Liver (tissue), 9 donors: ENCODE measurements around the gene TAS2R41. TPM values are rescaled to one million over a fixed set of nuclear protein-coding genes. Genes with fewer than 3 reads are reported as not detected.

Experiments
- DNase-seq: peaks from one replicate; pipeline ENCODE4 v3.0.0-alpha.2; 2017; ENCODE audit warnings: low spot score
- H3K27ac ChIP-seq, 2 donors: one replicate each; pipeline ENCODE4 v1.7.0; 2013; ENCODE audit warnings: inconsistent platforms in 2 of 2, low read length in 2 of 2, control low read depth in 1 of 2, low read depth in 1 of 2, mild to moderate bottlenecking in 1 of 2
- H3K27me3 ChIP-seq, 4 donors: one replicate each; pipeline versions ENCODE4 v1.6.1 to v1.7.0; 2013; ENCODE audit warnings: low read length in 3 of 4, inconsistent platforms in 1 of 4, mild to moderate bottlenecking in 1 of 4, moderate library complexity in 1 of 4; ENCODE audit not compliant: control insufficient read depth in 4 of 4, insufficient read depth in 4 of 4
- H3K36me3 ChIP-seq, 4 donors: one replicate each; pipeline versions ENCODE4 v1.6.1 to v1.7.0; 2013; ENCODE audit warnings: low read length in 3 of 4, mild to moderate bottlenecking in 3 of 4, low read depth in 1 of 4, moderate library complexity in 1 of 4; ENCODE audit not compliant: control insufficient read depth in 4 of 4, insufficient read depth in 3 of 4
- H3K4me1 ChIP-seq, 4 donors: one replicate each; pipeline versions ENCODE4 v1.6.1 to v1.7.0; 2013; ENCODE audit warnings: low read length in 3 of 4, mild to moderate bottlenecking in 3 of 4, moderate library complexity in 1 of 4; ENCODE audit not compliant: control insufficient read depth in 4 of 4, insufficient read depth in 4 of 4
- H3K4me3 ChIP-seq, 3 donors: one replicate each; pipeline versions ENCODE4 v1.6.1 to v1.7.0; 2013; ENCODE audit warnings: low read length in 3 of 3, control low read depth in 1 of 3, low read depth in 1 of 3, mild to moderate bottlenecking in 1 of 3
- H3K9ac ChIP-seq, 2 donors: one replicate each; pipeline ENCODE4 v1.7.0; 2013; ENCODE audit warnings: low read length in 2 of 2, mild to moderate bottlenecking in 2 of 2, moderate library complexity in 2 of 2, control low read depth in 1 of 2, low read depth in 1 of 2
- H3K9me3 ChIP-seq, 4 donors: one replicate each; pipeline versions ENCODE4 v1.6.1 to v1.7.0; 2013; ENCODE audit warnings: low read length in 3 of 4; ENCODE audit not compliant: control insufficient read depth in 4 of 4
- ATF3 ChIP-seq: IDR thresholded peaks from 2 replicates; pipeline ENCODE4 v1.6.1; 2016; ENCODE audit warnings: antibody characterized with exemption
- FOXA1 ChIP-seq: IDR thresholded peaks from 2 replicates; pipeline ENCODE4 v1.6.1; 2016; ENCODE audit warnings: antibody characterized with exemption
- GABPA ChIP-seq, 2 donors: IDR thresholded peaks in 1 of 2; conservative IDR thresholded peaks in 1 of 2; 2 replicates each; pipeline ENCODE4 v1.6.1; 2016; ENCODE audit warnings: antibody characterized with exemption in 2 of 2, mild to moderate bottlenecking in 1 of 2, moderate library complexity in 1 of 2
- HNF4A ChIP-seq, 2 donors: conservative IDR thresholded peaks; 2 replicates each; pipeline ENCODE4 v1.6.1; 2016; ENCODE audit warnings: antibody characterized with exemption in 2 of 2, mild to moderate bottlenecking in 2 of 2
- JUND ChIP-seq, 2 donors: IDR thresholded peaks; 2 replicates each; pipeline ENCODE4 v1.6.1; 2016; ENCODE audit warnings: antibody characterized with exemption in 2 of 2
- NR2F2 ChIP-seq: IDR thresholded peaks from 2 replicates; pipeline ENCODE4 v1.6.1; 2016; ENCODE audit warnings: antibody characterized with exemption
- RAD21 ChIP-seq, 2 donors: IDR thresholded peaks; 2 replicates each; pipeline ENCODE4 v1.6.1; 2016; ENCODE audit warnings: antibody characterized with exemption in 2 of 2, mild to moderate bottlenecking in 2 of 2
- REST ChIP-seq: IDR thresholded peaks from 2 replicates; pipeline ENCODE4 v1.6.1; 2016; ENCODE audit warnings: antibody characterized with exemption, mild to moderate bottlenecking
- RXRA ChIP-seq, 2 donors: IDR thresholded peaks; 2 replicates each; pipeline ENCODE4 v1.6.1; 2017 to 2018; ENCODE audit warnings: antibody characterized with exemption in 2 of 2, mild to moderate bottlenecking in 1 of 2
- SP1 ChIP-seq: IDR thresholded peaks from 2 replicates; pipeline ENCODE4 v1.6.1; 2018; ENCODE audit warnings: antibody characterized with exemption, mild to moderate bottlenecking
- TAF1 ChIP-seq: conservative IDR thresholded peaks from 2 replicates; pipeline ENCODE4 v1.6.1; 2016; ENCODE audit warnings: antibody characterized with exemption, mild to moderate bottlenecking
- YY1 ChIP-seq: IDR thresholded peaks from 2 replicates; pipeline ENCODE4 v1.6.1; 2016; ENCODE audit warnings: antibody characterized with exemption, mild to moderate bottlenecking
- WGBS: extraction: QIAGEN DNeasy Blood & Tissue Kit; methylation state at CpG from one replicate; pipeline ENCODE4 v1.1.7; 2013; 5-methylcytosine and 5-hydroxymethylcytosine counted together
- polyA plus RNA-seq, 2 donors: library from polyadenylated mRNA; stranded (reverse) in 1 of 2; unstranded in 1 of 2; fragments of 200-250 nt in 1 of 2; fragments of >200 nt in 1 of 2; fragmentation: Nextera tagmentation in 1 of 2; extraction: Ambion mirVana in 1 of 2; gene quantifications; one replicate each; pipeline versions ENCODE4 v1.2.1 to v1.2.3, GENCODE V29; 2013 to 2015
- total RNA-seq, 2 donors: library from RNA; depleted of rRNA; stranded (reverse); fragments of >200 nt; gene quantifications; one replicate each; pipeline ENCODE4 v1.2.3, GENCODE V29; 2014
- TF ChIP-seq, protein P1 (sequence below): fragments of 150-350 bp; IDR thresholded peaks from 2 replicates; pipeline ENCODE4 v1.5.1; 2017; ENCODE audit warnings: improper control_type of control experiment, low read depth, low read length; ENCODE audit not compliant: missing input control
- TF ChIP-seq, protein P2 (sequence below): IDR thresholded peaks from 2 replicates; pipeline ENCODE4 v1.6.1; 2016; ENCODE audit warnings: antibody characterized with exemption
- TF ChIP-seq, protein P3 (sequence below): IDR thresholded peaks from 2 replicates; pipeline ENCODE4 v1.6.1; 2016; ENCODE audit warnings: antibody characterized with exemption
- donor health status: healthy.
- donor health status: healthy.
- donor health status: healthy.
- donor health status: healthy.
- donor health status: healthy.

TAS2R41 gene
- total RNA-seq (under 1 TPM in 1 of 2 donors, not detected in 1; 0.25 TPM), polyA plus RNA-seq (not detected)

DNA sequence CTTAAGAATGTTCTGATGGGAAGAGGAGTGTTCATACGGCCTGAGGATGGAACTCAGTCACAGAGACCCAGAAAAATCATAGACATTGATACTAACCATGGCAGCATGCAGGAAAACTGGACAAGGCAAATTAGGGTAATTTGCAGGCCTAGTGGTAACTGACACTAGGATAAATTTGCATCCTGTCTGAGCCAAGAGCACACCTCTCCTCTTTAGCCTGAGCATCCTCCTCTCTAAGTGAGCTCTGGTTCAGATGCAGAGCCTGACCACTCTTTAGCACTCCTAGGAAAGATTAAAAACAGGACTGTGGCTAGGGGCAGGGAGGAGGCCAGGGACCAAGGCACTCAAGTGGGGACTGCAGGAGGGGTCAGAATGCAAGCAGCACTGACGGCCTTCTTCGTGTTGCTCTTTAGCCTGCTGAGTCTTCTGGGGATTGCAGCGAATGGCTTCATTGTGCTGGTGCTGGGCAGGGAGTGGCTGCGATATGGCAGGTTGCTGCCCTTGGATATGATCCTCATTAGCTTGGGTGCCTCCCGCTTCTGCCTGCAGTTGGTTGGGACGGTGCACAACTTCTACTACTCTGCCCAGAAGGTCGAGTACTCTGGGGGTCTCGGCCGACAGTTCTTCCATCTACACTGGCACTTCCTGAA is at the start of gene TAS2R41:
Gene TAS2R41 (plus strand): TSS at position 373 of the 650 bp plus-strand sequence. CDS start 0 bp downstream, at position 373.
- no peak for DNase-seq
- WGBS: 75% methylated on average over 10 of the region's 10 CpGs
- no peak within 1 kb of the TSS for H3K9ac ChIP-seq
- H3K4me3 ChIP-seq: no peak within 1 kb of the TSS
- H3K27me3 ChIP-seq: no peaks in the 10 kb centered on the region
- no peaks in the 10 kb centered on the region for H3K36me3 ChIP-seq
- no peaks in the 10 kb centered on the region for H3K4me1 ChIP-seq
- TF ChIP-seq, protein P1, sequence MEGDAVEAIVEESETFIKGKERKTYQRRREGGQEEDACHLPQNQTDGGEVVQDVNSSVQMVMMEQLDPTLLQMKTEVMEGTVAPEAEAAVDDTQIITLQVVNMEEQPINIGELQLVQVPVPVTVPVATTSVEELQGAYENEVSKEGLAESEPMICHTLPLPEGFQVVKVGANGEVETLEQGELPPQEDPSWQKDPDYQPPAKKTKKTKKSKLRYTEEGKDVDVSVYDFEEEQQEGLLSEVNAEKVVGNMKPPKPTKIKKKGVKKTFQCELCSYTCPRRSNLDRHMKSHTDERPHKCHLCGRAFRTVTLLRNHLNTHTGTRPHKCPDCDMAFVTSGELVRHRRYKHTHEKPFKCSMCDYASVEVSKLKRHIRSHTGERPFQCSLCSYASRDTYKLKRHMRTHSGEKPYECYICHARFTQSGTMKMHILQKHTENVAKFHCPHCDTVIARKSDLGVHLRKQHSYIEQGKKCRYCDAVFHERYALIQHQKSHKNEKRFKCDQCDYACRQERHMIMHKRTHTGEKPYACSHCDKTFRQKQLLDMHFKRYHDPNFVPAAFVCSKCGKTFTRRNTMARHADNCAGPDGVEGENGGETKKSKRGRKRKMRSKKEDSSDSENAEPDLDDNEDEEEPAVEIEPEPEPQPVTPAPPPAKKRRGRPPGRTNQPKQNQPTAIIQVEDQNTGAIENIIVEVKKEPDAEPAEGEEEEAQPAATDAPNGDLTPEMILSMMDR: no peak
- no peak for TF ChIP-seq YY1
- no peak for TF ChIP-seq HNF4A (conservative IDR thresholded peaks at IDR 0.05)
- TF ChIP-seq TAF1: no peak
- no peak for TF ChIP-seq RAD21 (IDR thresholded peaks at IDR 0.05)
- no peak for TF ChIP-seq SP1
- TF ChIP-seq JUND (IDR thresholded peaks at IDR 0.05): no peak
- TF ChIP-seq, protein P2, sequence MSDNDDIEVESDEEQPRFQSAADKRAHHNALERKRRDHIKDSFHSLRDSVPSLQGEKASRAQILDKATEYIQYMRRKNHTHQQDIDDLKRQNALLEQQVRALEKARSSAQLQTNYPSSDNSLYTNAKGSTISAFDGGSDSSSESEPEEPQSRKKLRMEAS: no peak
- TF ChIP-seq GABPA (IDR thresholded peaks at IDR 0.05 in 1 of 2, conservative IDR thresholded peaks at IDR 0.05 in 1 of 2): no peak
- TF ChIP-seq RXRA (IDR thresholded peaks at IDR 0.05): no peak
- TF ChIP-seq ATF3: no peak
- TF ChIP-seq FOXA1: no peak
- no peak within 1 kb of the TSS for H3K27ac ChIP-seq
- no peaks in the 10 kb centered on the region for H3K9me3 ChIP-seq

GRCh38 chr7:143429770-143430698 is 47.6 kb upstream of the TAS2R41 start:
- Histone ChIP-seq H3K36me3 (no peaks in the 10 kb centered on the region), H3K27me3 (no peaks in the 10 kb centered on the region), H3K27ac (no peak overlapping the region), H3K9me3 (no peaks in the 10 kb centered on the region), H3K9ac (no peak overlapping the region), H3K4me1 (peaks cover 1 to 17% (median 13%) of the 10 kb centered on the region in 4 donors), H3K4me3 (no peak overlapping the region)
- WGBS: 93% methylated on average over 10 of the region's 10 CpGs
- no peak for DNase-seq
- no peak for TF ChIP-seq SP1
- TF ChIP-seq, protein P1: no peak
- TF ChIP-seq YY1: no peak
- TF ChIP-seq GABPA (IDR thresholded peaks at IDR 0.05 in 1 of 2, conservative IDR thresholded peaks at IDR 0.05 in 1 of 2): no peak
- TF ChIP-seq REST: no peak
- no peak for TF ChIP-seq ATF3
- TF ChIP-seq HNF4A (conservative IDR thresholded peaks at IDR 0.05): no peak
- no peak for TF ChIP-seq NR2F2
- TF ChIP-seq, protein P2: no peak
- TF ChIP-seq, protein P3, sequence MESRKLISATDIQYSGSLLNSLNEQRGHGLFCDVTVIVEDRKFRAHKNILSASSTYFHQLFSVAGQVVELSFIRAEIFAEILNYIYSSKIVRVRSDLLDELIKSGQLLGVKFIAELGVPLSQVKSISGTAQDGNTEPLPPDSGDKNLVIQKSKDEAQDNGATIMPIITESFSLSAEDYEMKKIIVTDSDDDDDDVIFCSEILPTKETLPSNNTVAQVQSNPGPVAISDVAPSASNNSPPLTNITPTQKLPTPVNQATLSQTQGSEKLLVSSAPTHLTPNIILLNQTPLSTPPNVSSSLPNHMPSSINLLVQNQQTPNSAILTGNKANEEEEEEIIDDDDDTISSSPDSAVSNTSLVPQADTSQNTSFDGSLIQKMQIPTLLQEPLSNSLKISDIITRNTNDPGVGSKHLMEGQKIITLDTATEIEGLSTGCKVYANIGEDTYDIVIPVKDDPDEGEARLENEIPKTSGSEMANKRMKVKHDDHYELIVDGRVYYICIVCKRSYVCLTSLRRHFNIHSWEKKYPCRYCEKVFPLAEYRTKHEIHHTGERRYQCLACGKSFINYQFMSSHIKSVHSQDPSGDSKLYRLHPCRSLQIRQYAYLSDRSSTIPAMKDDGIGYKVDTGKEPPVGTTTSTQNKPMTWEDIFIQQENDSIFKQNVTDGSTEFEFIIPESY: no peak
